HepG2 (cell line): ENCODE measurements around the gene MRPL14. TPM values are rescaled to one million over a fixed set of nuclear protein-coding genes. Genes with fewer than 3 reads are reported as not detected.

Experiments
- BHLHE40 ChIP-seq: IDR thresholded peaks from 2 replicates; pipeline ENCODE4 v1.6.1; 2011; ENCODE audit warnings: low read length, improper control_type of control experiment
- CENPT ChIP-seq: sonication (generic); formaldehyde crosslinking; IDR thresholded peaks from 2 replicates; pipeline ENCODE4 v1.8.0; 2022; ENCODE audit warnings: low read depth, mild to moderate bottlenecking, moderate library complexity, missing genetic modification reagents
- DPF2 ChIP-seq: sonication (generic); formaldehyde crosslinking; IDR thresholded peaks from 2 replicates; pipeline ENCODE4 v1.4.0; 2020; ENCODE audit warnings: mild to moderate bottlenecking, low read depth, missing genetic modification reagents, borderline replicate concordance
- ESRRA ChIP-seq: sonication (generic); formaldehyde crosslinking; IDR thresholded peaks from 2 replicates; pipeline ENCODE4 v1.5.1; 2020; ENCODE audit warnings: mild to moderate bottlenecking, low read depth, missing genetic modification reagents
- EZH2 ChIP-seq: conservative IDR thresholded peaks from 2 replicates; pipeline ENCODE4 v1.6.1; 2012; ENCODE audit warnings: mild to moderate bottlenecking, low read depth, low read length, moderate library complexity
- GABPA ChIP-seq, 2 experiments: IDR thresholded peaks; 2 replicates each; pipeline ENCODE4 v1.6.1; 2011 to 2016; ENCODE audit warnings: low read depth in 2 of 2, low read length in 1 of 2, missing biosample characterization in 1 of 2, missing genetic modification characterization in 1 of 2
- HMG20A ChIP-seq: IDR thresholded peaks from 2 replicates; pipeline ENCODE4 v1.6.1; 2016; ENCODE audit warnings: borderline replicate concordance
- HNRNPH1 ChIP-seq: fragments of 200-400 bp; formaldehyde crosslinking; optimal IDR thresholded peaks from 2 replicates; pipeline ENCODE3; 2017; ENCODE audit warnings: mild to moderate bottlenecking, low read depth, low read length
- HNRNPLL ChIP-seq: fragments of 200-400 bp; formaldehyde crosslinking; IDR thresholded peaks from 2 replicates; pipeline ENCODE4 v1.6.1; 2017; ENCODE audit warnings: mild to moderate bottlenecking, low read depth, low read length; ENCODE audit not compliant: poor library complexity, severe bottlenecking
- LCORL ChIP-seq, 2 experiments: fragments of 450-650 bp in 1 of 2; sonication (generic) in 1 of 2; formaldehyde crosslinking in 1 of 2; IDR thresholded peaks; 2 replicates each; pipeline versions ENCODE4 v1.5.0 to v1.6.1; 2017 to 2020; ENCODE audit warnings: antibody characterized with exemption in 1 of 2, missing genetic modification reagents in 1 of 2
- RCOR2 ChIP-seq: IDR thresholded peaks from 2 replicates; pipeline ENCODE4 v1.6.1; 2016; ENCODE audit warnings: missing biosample characterization, missing genetic modification reagents
- RELA ChIP-seq: sonication (generic); formaldehyde crosslinking; IDR thresholded peaks from 2 replicates; pipeline ENCODE4 v1.4.0; 2020; ENCODE audit warnings: missing genetic modification reagents
- RFX1 ChIP-seq: fragments of 450-650 bp; IDR thresholded peaks from 2 replicates; pipeline ENCODE4 v1.6.1; 2017
- SYNCRIP ChIP-seq: fragments of 200-400 bp; formaldehyde crosslinking; IDR thresholded peaks from 2 replicates; pipeline ENCODE4 v1.6.1; 2018; ENCODE audit warnings: mild to moderate bottlenecking, low read depth, low read length; ENCODE audit not compliant: insufficient read depth
- THAP11 ChIP-seq: IDR thresholded peaks from 2 replicates; pipeline ENCODE4 v1.6.1; 2016; ENCODE audit warnings: missing biosample characterization, missing genetic modification reagents
- YY1 ChIP-seq: IDR thresholded peaks from 2 replicates; pipeline ENCODE4 v1.6.1; 2011; ENCODE audit warnings: low read length, low read depth, moderate library complexity, mild to moderate bottlenecking; ENCODE audit not compliant: insufficient read depth, insufficient replicate concordance
- ZNF296 ChIP-seq: sonication (generic); formaldehyde crosslinking; conservative IDR thresholded peaks from 2 replicates; pipeline ENCODE4 v1.5.0; 2020; ENCODE audit warnings: mild to moderate bottlenecking, missing genetic modification reagents
- ZNF337 ChIP-seq: sonication (generic); formaldehyde crosslinking; IDR thresholded peaks from 2 replicates; pipeline ENCODE4 v1.5.1; 2020; ENCODE audit warnings: missing genetic modification reagents, low read depth, mild to moderate bottlenecking, borderline replicate concordance
- ZNF577 ChIP-seq: sonication (generic); formaldehyde crosslinking; IDR thresholded peaks from 2 replicates; pipeline ENCODE4 v1.4.0; 2020; ENCODE audit warnings: mild to moderate bottlenecking, low read depth, missing genetic modification reagents, borderline replicate concordance
- ZNF629 ChIP-seq: sonication (generic); formaldehyde crosslinking; conservative IDR thresholded peaks from 2 replicates; pipeline ENCODE4 v1.5.0; 2020; ENCODE audit warnings: missing genetic modification reagents
- polyA plus RNA-seq, 8 experiments: library from polyadenylated mRNA; depleted of rRNA in 3 of 8; stranded (reverse) in 7 of 8; unstranded in 1 of 8; fragments of >200 nt; fragmentation: Illumina TruSeq in 4 of 8; extraction: Trizol in 4 of 8; gene quantifications; 2 replicates each; pipeline versions ENCODE4 v1.2.1 to v1.2.3, GENCODE V29; 2011 to 2016; ENCODE audit warnings: low read depth in 4 of 8, missing spikeins in 1 of 8, mixed read lengths in 1 of 8; ENCODE audit not compliant: insufficient read depth in 1 of 8
- total RNA-seq, 5 experiments: library from RNA; depleted of rRNA; stranded (reverse); fragments of >200 nt; fragmentation: Illumina TruSeq; extraction: Trizol; gene quantifications; 2 replicates each; pipeline ENCODE4 v1.2.3, GENCODE V29; 2016; ENCODE audit warnings: low read depth in 1 of 5
- TF ChIP-seq, protein P1 (sequence below): sonication (generic); formaldehyde crosslinking; IDR thresholded peaks from 2 replicates; pipeline ENCODE4 v1.9.0; 2021; ENCODE audit warnings: missing genetic modification reagents, borderline replicate concordance
- TF ChIP-seq, protein P2 (sequence below): fragments of 450-650 bp; IDR thresholded peaks from 2 replicates; pipeline ENCODE4 v1.6.1; 2017
- TF ChIP-seq, protein P3 (sequence below): sonication (generic); formaldehyde crosslinking; IDR thresholded peaks from 2 replicates; pipeline ENCODE4 v1.5.0; 2020; ENCODE audit warnings: missing genetic modification reagents
- TF ChIP-seq, protein P4 (sequence below): IDR thresholded peaks from 2 replicates; pipeline ENCODE4 v1.6.1; 2016; ENCODE audit warnings: missing compliant biosample characterization, missing genetic modification reagents, borderline replicate concordance
- TF ChIP-seq, protein P5 (sequence below): sonication (generic); formaldehyde crosslinking; IDR thresholded peaks from 2 replicates; pipeline ENCODE4 v1.5.0; 2020; ENCODE audit warnings: missing genetic modification reagents, mild to moderate bottlenecking, borderline replicate concordance

Gene MRPL14
- total and polyA plus RNA-seq, 2 of the 13 experiments (the other 11 are each of a cell fraction or from before 2014, with no cell fraction given): 157 to 178 TPM

DNA sequence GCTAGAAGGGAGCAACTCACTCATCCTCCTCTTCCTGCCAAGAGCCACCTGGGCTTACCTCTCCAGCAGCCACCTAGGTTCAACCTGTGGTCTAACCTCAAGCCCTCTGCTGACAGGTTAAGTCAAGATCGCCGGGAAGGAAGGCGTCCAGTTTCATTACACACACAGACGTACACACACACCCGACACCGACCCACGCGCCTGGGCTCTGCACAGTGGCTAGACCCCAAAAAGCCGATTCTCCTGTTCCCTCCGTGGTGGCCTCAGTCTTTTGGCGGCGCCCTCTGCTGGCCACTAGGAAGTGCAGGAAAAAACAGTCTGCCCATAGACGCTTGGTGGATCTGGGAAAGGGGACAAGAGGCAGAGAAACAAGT is 52.8 kb downstream of the MRPL14 start (continued):
- TF ChIP-seq, protein P1, sequence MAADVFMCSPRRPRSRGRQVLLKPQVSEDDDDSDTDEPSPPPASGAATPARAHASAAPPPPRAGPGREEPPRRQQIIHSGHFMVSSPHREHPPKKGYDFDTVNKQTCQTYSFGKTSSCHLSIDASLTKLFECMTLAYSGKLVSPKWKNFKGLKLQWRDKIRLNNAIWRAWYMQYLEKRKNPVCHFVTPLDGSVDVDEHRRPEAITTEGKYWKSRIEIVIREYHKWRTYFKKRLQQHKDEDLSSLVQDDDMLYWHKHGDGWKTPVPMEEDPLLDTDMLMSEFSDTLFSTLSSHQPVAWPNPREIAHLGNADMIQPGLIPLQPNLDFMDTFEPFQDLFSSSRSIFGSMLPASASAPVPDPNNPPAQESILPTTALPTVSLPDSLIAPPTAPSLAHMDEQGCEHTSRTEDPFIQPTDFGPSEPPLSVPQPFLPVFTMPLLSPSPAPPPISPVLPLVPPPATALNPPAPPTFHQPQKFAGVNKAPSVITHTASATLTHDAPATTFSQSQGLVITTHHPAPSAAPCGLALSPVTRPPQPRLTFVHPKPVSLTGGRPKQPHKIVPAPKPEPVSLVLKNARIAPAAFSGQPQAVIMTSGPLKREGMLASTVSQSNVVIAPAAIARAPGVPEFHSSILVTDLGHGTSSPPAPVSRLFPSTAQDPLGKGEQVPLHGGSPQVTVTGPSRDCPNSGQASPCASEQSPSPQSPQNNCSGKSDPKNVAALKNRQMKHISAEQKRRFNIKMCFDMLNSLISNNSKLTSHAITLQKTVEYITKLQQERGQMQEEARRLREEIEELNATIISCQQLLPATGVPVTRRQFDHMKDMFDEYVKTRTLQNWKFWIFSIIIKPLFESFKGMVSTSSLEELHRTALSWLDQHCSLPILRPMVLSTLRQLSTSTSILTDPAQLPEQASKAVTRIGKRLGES: no peak
- no peak for TF ChIP-seq SYNCRIP
- TF ChIP-seq RELA (CRISPR knock-in tag): no peak
- no peak for TF ChIP-seq HNRNPH1
- no peak for TF ChIP-seq HNRNPLL
- no peak for TF ChIP-seq GABPA (IDR thresholded peaks at IDR 0.05; ENCODE audit: low read depth, low read length)
- TF ChIP-seq GABPA (CRISPR knock-in tag; IDR thresholded peaks at IDR 0.05; ENCODE audit: low read depth): no peak
- TF ChIP-seq, protein P2, sequence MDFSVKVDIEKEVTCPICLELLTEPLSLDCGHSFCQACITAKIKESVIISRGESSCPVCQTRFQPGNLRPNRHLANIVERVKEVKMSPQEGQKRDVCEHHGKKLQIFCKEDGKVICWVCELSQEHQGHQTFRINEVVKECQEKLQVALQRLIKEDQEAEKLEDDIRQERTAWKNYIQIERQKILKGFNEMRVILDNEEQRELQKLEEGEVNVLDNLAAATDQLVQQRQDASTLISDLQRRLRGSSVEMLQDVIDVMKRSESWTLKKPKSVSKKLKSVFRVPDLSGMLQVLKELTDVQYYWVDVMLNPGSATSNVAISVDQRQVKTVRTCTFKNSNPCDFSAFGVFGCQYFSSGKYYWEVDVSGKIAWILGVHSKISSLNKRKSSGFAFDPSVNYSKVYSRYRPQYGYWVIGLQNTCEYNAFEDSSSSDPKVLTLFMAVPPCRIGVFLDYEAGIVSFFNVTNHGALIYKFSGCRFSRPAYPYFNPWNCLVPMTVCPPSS: no peak
- TF ChIP-seq ZNF337 (CRISPR knock-in tag): no peak
- peak; percentile 78 for TF ChIP-seq ZNF629 (CRISPR knock-in tag)
- peak; percentile 61 for TF ChIP-seq YY1
- TF ChIP-seq EZH2: no peak
- TF ChIP-seq, protein P3, sequence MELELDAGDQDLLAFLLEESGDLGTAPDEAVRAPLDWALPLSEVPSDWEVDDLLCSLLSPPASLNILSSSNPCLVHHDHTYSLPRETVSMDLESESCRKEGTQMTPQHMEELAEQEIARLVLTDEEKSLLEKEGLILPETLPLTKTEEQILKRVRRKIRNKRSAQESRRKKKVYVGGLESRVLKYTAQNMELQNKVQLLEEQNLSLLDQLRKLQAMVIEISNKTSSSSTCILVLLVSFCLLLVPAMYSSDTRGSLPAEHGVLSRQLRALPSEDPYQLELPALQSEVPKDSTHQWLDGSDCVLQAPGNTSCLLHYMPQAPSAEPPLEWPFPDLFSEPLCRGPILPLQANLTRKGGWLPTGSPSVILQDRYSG: no peak
- TF ChIP-seq, protein P4, sequence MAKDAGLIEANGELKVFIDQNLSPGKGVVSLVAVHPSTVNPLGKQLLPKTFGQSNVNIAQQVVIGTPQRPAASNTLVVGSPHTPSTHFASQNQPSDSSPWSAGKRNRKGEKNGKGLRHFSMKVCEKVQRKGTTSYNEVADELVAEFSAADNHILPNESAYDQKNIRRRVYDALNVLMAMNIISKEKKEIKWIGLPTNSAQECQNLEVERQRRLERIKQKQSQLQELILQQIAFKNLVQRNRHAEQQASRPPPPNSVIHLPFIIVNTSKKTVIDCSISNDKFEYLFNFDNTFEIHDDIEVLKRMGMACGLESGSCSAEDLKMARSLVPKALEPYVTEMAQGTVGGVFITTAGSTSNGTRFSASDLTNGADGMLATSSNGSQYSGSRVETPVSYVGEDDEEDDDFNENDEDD: peak; percentile 66; the same call in 1 of the 2 replicates
- peak; percentile 34; the same call in 1 of the 2 replicates for TF ChIP-seq HMG20A
- no peak for TF ChIP-seq ZNF577
- no peak for TF ChIP-seq LCORL (IDR thresholded peaks at IDR 0.05)
- TF ChIP-seq LCORL (CRISPR knock-in tag; IDR thresholded peaks at IDR 0.05): no peak; the same call in 1 of the 2 replicates
- no peak for TF ChIP-seq DPF2 (CRISPR knock-in tag)
- TF ChIP-seq ESRRA (CRISPR knock-in tag): no peak
- TF ChIP-seq CENPT (CRISPR knock-in tag): no peak
- peak; percentile 57 for TF ChIP-seq THAP11 (CRISPR knock-in tag)
- no peak for TF ChIP-seq ZNF296 (CRISPR knock-in tag)
- TF ChIP-seq, protein P5, sequence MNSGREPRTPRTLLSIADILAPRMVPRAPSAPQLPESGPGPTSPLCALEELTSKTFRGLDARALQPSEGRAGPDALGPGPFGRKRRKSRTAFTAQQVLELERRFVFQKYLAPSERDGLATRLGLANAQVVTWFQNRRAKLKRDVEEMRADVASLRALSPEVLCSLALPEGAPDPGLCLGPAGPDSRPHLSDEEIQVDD (CRISPR knock-in tag): no peak
- no peak for TF ChIP-seq BHLHE40
- no peak for TF ChIP-seq RFX1
- TF ChIP-seq RCOR2 (CRISPR knock-in tag): no peak; the same call in 1 of the 2 replicates
